ENCODE data around the gene ZBTB5.
"Not testable (repeated sequence)": the region's sequence is repeated elsewhere in the genome, so short reads cannot be mapped to it uniquely, and the experiment has no call there.

ZBTB5 gene, protein sequence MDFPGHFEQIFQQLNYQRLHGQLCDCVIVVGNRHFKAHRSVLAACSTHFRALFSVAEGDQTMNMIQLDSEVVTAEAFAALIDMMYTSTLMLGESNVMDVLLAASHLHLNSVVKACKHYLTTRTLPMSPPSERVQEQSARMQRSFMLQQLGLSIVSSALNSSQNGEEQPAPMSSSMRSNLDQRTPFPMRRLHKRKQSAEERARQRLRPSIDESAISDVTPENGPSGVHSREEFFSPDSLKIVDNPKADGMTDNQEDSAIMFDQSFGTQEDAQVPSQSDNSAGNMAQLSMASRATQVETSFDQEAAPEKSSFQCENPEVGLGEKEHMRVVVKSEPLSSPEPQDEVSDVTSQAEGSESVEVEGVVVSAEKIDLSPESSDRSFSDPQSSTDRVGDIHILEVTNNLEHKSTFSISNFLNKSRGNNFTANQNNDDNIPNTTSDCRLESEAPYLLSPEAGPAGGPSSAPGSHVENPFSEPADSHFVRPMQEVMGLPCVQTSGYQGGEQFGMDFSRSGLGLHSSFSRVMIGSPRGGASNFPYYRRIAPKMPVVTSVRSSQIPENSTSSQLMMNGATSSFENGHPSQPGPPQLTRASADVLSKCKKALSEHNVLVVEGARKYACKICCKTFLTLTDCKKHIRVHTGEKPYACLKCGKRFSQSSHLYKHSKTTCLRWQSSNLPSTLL

DNA sequence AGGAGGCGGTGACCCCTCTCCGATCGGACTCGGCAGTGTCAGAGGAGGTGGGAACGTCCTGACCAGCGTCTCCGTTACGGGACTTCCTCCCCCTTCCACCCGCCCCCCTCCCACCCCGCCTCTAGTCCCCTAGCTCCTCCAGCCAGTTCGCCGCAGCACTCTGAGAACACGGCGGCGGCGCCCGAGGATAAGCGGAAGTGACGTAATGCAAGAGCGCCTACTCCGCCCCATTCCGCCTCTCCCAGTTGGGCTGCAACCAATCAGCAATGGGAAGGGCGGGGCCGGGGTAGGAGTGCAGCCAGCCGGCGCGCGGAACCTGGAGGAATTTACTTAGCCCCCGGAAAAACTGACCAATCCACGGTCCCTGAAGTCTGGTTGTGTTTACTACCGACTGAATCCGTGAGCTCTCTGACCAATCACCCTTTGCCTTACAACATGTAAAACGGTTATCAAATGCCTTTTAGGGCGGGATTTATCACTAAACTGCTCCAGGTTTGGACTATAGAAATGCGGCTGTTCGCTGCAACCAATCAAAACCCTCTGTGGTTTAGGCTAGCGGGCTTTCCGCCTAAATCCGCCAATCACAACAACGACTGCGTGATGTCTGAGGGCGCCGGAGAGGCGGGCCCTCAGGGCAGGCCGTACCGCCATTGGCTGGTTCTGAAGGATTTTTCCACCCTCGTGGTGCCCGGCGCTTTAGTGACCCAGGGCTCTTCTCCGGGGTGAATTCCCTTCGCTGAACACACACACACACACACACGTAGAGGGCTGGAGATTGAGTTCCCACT is at the start of gene ZBTB5:
TSS of gene ZBTB5 (minus strand) at position 202 of the 788 bp plus-strand sequence. CDS start 22,899 bp downstream, outside the sequence.
- DNase-seq = peak; percentile 99 to 100

DNA sequence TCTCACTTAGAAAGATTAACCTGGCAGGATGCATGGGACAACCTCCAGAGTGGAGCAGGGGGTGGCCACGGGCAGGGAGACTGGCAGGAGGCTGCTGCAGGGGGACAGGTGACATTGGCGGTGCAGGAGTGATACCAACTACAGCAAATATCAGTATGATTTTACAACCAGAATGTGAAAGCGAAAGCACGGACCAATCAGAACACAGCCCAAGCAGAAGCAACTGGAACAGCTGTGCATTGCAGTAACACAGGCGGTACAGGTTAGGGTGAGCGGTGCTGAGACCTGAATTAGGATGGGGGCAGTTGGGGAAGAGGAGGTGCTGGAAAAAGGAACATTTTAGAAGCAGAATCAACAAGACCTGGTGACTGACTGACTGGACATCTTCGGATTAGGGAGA is 49.7 kb upstream of the ZBTB5 start:
- DNase-seq = no peak

DNA sequence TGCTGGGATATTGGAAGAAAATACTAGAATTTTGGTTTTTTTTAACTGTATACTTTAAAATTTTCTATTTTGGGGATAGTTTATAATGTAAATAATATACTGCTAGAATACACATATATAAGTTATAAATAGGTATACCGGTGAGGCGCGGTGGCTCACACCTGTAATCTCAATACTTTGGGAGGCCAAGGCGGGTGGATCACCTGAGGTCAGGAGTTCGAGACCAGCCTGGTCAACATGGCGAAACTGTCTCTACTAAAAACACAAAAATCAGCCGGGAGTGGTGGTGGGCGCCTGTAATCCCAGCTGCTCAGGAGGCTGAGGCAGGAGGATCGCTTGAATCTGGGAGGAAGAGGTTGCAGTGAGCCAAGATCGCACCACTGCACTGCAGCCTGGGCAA is 49.2 kb upstream of the ZBTB5 start:
- not testable (repeated sequence) for DNase-seq

DNA sequence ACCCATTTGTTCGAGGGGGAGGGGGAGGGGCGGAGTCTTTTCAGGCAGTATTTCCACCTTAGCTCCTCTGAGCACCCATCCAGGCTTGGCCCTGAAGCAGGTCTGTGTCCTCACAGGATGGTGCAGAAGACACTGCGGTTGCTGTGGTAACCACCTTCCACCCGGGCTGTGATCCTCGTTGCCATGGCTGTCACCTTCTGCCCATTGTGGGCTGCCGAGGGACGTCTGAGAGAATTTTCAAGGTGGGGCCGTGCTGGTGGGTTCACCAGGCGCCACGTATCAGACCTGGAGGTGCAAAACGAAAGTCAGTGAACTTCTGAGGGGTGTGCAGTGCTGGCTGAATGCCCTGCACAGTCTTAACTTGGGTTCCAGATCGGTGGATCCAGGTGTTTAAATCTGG is 47.2 kb upstream of the ZBTB5 start:
- DNase-seq = no peak

DNA sequence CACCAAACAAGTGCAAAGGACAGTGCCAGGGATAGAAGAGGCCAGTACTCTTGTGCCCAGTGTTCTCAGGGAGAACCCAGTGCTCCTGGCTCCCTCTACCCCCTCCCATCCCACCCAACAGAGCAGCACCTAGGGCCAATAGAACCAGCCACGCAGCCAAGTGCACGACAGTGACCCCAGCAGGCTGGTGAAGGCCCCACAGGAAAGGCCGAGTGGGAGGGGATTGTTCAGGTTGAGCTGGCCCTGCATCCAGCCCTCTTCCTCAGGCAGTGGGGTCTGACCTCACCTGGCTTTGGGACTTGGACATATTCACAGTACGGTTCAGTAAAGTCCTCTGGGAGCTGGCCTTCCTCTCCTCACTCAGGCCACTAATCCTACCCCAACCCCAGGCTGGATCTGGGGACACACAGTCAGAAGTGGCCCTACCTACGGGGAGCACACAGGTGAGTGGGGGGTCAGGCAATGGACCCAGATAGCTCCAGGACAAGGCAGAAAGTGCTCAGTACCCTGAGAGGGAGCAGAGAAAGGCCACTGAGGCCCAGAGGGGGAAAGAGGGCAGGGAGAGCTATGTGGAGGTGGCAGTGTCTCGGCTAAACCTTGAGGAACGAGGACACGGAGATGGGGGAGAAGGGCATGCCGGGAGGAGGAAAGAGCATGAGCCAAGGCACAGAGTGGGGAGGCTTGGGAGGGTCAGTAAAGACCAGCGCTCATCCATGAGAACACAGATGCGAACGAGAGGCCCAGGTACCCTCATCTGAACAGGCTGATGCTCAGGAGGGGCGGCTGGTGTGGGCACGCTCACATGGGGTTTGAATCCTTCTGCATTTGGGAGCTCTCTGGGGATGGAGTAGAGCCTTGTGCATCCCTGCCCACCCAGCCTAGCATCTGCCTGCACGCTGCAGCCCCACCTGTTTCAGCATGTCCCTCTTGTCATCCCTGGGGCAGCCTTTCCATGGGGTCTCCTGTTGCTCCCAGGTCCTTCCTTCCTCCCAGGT is 46.1 kb upstream of the ZBTB5 start:
- DNase-seq = no peak

DNA sequence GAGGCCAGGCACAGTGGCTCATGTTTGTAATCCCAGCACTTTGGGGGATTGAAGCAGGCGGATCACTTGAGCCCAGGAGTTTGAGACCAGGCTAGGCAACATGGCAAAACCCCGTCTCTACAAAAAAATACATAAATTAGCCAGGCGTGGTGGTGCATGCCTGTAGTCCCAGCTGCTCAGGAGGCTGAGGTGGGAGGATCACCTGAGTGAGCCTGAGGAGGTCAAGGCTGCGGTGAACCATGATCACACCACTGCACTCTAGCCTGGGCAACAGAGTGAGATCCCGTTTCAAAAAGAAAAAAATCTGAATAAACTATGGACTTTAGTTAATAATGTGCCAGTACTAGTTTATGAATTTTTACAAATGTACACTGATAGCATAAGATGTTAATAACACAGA is 44.8 kb upstream of the ZBTB5 start:
- not testable (repeated sequence) for DNase-seq

DNA sequence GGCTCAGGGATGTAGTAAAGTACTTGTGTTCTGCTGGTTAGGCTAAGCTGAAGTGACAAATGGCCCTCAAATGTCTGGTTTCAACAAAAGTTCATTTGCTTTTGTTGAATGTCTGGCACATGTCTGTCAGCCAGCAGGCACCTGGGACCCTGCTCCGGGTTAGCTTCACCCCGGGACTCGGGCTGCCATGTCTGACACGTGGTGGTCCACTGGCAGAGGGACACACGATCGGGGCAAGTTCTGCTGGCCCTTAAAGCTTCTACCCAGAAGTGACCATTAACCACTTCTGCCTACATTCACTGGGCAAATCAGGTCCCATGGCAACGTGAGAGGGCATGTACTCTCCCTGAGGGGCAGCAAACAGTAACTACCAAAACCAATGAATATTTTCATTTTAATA is 44.3 kb upstream of the ZBTB5 start:
- no peak for DNase-seq

DNA sequence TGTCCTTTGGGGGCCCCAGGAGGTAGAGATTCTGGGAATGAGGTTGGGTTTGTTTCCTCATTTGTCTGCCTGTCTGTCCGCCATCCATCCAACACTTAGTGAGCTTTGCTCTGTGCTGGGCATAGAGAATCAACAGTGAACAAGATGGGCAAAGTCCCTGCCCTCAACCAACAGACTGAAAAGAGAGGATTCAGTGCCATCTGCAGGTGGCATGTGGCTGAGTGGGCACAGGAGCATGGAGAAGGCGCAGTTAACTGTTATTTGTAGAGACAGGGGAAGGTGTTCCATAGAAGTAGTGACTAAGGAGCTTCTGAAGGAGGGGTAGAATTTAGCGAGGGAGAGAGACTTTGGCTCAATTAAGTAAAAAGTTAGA is 43.6 kb upstream of the ZBTB5 start:
- no peak for DNase-seq

DNA sequence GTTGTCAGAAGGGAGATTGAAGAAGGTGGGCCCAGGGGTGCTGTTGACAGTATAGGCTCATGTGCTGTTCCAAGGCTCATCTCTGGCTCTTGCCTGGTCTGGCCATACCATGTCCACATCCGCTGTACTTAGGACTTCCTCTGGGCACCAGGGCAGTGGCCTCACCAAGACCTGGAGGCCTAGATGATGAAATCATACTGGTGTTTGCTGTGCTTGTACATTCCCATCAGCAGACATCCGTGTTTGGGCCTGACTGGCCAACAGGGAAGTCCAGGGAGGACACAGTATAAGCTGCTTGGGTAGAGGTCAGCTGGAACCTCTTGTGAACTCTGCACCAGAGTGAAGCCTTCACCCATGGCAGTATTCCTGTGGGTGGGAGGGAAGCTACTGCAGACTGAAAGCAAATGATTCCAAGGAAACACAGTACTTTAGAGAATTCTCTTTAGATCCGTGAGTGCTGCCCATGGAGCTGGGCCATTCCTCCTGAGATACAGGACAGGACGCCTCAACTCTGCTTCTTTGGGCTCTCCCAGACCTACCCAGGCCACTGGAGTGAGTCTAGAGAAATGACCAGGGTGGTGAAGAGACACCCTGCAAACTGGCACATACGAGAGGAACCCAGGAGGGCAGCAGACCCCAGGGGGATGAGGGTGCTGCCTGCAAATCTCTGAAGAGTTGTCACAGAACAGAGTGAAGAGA is 43.0 kb upstream of the ZBTB5 start:
- DNase-seq = no peak

DNA sequence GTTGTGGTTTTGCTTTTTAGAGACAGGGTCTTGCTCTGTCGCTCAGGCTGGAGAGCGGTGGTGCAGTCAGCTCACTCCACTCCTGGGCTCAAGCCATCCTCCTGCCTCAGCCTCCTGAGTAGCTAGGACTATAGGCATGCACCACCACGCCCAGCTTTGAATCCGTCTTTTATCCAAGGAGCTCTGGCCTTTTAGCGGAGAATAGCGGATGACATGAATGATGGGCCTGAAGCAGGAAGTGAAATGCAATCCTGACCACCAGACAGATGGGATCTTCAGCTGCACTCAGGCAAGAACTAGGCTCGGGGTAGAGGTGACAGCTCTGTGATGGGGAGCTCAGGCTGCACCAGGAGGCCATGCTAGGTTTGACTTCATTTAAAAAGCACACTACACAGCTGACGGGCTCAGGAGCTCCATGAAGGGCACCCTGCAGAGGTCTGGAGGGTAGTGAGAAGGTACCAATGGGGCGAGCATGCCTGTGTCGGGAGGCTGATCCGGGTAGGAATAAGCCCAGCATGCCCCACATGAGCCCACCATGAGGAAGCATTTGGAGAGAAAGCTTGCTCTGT is 42.4 kb upstream of the ZBTB5 start:
- no peak for DNase-seq

DNA sequence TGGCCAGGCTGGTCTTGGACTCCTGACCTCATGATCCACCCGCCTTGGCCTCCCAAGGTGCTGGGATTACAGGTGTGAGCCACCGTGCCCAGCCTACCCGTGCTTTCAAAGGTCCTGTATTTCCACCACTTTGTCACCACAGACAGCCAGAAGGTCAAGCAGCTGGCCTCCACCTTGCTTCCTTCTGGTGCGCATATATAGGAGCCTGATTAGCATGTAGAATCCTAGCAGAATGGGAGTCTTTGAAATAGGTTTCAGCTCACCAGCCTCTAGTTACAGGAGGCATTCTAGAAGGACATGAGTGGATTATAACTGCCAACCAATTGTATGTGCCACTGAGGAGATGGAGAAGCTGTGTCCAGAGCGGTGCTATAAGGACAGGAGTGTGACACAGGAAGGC is 39.4 kb upstream of the ZBTB5 start:
- no peak for DNase-seq

DNA sequence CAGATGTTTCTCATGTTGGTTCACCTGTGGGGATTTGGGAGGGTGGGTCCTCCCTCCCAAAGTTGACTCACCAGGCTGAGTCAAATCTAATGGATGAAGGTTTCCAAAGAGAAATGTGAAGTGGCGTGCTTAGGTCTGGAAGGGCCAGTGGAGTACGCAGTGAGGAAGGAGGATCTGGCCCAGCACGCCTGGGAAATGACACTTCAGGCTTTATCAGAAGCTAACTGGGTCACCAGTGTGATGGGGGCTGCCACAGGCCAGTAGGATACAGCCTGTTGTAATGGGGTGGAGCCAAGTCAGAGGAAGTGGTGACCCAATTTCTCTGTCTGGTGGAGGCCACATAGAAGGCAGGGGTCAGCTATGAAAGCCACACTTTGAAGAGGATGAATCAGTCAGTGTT is 38.5 kb upstream of the ZBTB5 start:
- DNase-seq = no peak

DNA sequence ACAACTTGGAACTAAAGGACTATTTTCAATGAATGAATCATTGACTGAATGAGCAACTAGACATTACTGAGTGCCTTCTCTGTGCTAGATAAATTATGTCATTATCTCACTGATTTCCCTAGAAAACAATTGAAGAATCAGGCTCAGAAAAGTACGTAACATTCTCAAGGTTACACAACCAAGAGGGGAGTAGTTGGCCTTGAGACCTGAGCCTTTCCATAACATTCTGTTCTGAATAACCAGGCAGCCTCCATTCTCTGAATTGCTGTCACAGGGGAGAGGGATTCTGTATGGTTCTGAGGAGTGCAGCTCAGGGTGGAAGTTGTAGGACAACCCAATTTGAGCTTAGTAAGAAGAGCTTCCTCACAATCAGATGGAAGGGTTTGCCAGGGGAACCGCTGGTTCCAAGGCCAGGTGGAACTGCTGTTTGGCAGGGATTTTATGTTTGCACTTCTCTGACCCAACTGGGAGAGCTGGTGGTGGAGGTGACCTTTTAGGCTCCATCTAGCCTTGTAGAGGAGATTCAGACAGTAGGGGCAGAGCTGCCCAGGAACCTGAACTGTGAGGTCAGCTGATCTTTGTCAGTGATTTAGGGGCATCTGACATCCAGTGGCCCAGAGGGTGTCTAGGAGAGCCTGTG is 36.8 kb upstream of the ZBTB5 start:
- no peak for DNase-seq

DNA sequence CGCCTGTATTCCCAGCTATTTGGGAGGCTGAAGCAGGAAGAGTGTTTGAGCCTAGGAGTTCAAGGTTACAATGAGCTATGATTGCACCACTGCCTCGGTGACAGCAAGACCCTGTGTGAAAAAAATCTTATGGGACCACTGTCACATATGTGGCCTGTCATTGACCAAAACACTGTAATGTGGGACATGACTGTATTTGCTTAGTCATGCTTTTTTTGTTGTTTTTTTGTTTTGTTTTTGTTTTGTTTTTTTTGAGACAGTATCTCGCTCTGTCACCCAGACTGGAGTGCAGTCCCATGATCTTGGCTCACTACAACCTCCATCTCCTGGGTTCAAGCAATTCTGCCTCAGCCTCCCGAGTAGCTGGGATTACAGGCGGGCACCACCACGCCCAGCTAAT is 34.0 kb upstream of the ZBTB5 start:
- no peak for DNase-seq

DNA sequence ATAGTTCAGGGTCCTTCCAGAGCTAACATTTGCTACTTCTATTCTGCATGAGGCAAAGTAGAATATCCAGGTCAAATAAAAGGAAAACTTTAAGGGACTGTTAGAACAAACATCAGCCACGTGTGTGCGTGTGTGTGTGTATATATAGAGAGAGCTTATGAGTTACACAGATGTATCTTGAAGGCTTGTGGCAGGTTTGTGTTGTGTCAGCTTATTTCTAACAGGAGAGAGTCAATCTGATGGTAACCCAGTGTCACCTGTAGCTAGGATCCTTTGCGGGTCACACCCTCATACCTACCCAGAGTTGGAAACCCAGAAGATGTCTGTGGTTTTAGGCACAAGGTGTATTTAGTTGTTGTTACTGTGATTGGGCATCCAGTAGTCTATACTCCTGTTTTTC is 33.2 kb upstream of the ZBTB5 start:
- DNase-seq = no peak

DNA sequence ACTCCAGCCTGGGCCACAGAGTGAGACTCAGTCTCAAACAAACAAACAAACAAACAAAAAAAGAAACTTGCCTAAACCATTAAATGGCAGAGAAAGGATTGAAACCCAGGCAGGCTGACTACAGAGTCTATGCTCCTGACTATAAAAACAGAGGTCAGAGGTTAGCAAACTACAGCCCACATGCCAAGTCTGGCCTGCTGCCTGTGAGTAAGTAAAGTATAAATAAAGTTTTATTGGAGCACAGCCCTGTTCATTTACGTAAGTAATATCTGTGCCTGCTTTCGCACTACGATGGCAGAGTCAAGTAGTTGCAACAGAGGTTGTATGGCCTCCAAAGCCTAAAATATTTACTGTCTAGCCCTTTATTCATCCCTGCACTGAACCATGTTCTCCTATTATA is 32.1 kb upstream of the ZBTB5 start:
- DNase-seq = no peak

DNA sequence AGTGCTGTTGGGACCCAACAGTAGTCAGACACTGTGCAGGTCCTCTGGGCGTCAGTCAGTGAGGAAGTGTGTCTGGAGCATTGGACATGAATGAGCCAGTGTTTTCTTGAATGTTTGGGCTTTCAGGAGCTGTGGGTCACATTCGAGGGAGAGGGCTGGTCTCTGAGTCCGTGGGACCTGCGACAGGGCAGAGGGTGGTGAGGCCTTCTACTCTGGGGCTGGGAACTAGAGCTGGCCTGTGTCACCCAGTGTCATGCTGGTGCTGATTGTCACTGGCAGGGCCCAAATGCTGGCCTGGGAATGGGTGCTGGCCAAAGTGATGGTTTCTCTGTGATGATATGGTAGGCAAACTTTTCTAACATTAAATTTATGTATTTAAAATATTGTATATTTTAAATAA is 30.8 kb upstream of the ZBTB5 start:
- DNase-seq = no peak

DNA sequence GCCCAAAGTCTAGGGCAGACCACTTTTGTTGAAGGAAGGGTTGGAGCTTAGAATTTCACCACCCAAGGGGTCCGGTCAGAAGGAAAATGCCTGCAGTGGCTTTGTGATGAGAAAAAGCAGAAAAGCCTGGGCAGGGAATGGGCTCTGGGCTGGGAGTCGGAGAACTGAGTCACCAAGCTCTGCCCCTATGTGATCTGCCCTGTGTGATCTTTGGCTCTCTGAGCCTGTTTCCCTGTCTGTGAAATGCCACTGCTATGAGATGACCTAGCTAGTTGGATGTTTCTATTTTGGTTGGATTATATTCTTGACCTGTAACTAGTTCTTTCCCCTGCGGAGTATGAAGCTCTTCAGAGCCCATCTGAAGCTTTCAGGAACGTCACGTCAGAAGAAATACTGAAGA is 30.3 kb upstream of the ZBTB5 start:
- DNase-seq = no peak

DNA sequence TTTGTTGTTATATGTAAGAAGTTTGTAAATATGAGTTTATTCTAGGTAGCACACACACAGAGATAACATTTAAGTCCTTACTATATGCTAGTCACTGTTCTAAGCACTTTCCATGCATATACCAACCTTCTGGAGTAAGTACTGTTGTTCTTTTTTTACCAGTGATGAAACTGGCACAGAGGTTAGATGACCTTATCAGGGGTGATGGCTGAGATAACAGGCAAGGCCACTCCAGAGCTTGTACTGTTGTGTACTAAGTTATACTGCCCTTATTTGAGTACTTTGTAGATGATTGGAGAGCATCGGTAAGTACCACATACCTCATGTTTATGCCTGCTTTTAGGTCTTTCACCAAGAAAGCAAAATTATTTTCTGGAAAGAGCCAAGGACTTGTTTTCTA is 26.7 kb upstream of the ZBTB5 start:
- no peak for DNase-seq

DNA sequence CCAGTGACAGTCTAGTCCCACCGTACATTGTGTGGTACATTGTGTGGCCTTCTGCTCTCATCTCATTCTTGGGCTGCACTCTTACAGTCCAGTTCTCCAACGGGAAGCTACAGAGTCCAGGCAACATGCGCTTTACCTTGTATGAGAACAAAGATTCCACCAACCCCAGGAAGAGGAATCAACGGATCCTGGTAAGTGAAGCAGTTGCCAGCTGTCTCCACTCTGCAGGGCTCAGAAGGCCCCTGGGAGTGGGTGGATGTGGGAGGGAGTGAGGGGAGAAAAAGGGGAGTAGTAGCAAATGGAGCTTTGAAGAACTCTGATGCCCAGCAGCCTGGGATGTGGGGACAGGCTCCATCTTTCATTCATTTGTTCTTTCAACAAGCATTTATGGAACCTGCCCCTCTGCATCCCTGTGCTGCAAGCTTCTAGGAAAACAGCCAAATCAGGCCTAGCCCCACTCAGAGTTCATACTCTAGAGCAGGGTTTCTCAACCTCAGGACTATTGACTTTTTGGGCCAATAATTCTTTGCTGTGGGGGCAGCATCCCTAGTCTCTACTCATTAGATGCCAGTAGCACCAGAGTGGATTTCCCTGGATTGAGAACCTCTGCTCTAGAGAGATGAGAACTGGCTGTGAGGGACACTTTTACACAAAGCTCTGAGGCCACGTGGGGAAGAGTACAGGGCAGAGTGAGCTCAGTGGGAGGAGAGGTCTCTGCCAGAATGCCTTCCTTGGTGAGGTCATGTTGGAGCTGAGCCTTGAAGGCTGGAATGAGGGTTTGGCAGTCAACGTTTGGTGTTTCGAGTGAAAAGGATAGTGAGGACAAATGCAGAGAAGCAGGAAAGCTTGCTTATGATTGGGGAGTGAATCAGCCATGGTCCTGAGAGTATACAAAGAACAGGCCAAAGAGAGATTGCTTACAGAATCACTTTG is 21.6 kb upstream of the ZBTB5 start:
- peak in 1 of 2 donors; percentile 52 for DNase-seq

Measured in hippocampal formation (tissue), 2 donors.